ENCODE measurements around the gene FBRS. TPM values are rescaled to one million over a fixed set of nuclear protein-coding genes. Genes with fewer than 3 reads are reported as not detected.

Gene FBRS
- total RNA-seq (2022; extraction: Qiagen RNA extraction; ENCODE audit: low read depth) = 29.2 to 47.0 TPM (median 41.2 TPM) in 5 replicates

DNA sequence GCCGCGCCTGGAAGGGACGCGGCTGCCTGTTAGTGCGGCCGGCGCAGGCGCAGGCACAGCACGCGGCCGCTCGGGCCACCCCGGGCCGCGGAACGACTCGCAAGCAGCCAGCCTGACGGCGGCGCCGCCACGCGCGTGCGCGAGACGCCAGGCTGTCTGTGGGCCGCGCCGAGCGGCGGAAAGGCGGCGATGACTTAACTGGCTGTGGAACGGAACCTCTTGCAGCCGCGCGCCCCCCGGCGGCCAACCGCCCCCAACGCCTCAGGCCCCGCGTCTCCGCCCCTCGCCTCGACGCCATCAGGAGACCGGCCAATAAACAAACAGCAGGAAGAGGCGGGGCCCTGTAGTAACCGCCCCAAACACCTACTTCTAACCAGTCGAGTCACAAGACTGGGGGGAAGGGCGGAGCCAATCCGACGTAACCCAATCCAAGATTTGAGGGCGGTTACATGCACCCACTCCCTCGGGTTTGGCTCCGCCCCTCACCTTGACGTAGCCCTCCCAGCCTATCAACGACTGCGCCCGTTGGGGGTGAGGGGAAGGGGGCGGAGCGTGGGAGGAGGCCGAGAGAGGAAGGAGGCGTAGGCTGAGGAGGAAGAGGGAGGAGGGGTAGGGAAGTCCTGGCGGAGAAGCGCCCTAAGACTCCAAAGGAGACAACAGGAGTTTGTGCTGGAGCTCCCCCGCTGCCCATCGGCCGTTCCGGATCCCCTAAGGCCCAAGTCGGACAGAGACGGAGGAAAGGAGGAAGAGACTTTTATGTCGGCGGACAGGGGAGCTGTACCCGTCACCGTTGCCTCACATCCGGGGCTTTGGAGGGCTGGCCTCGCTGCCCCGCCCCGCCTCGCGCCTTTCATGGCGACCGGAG is at the start of gene FBRS:
Gene FBRS (plus strand): TSS at position 566 of the 865 bp plus-strand sequence. CDS start 1,088 bp downstream, outside the sequence.

DNA sequence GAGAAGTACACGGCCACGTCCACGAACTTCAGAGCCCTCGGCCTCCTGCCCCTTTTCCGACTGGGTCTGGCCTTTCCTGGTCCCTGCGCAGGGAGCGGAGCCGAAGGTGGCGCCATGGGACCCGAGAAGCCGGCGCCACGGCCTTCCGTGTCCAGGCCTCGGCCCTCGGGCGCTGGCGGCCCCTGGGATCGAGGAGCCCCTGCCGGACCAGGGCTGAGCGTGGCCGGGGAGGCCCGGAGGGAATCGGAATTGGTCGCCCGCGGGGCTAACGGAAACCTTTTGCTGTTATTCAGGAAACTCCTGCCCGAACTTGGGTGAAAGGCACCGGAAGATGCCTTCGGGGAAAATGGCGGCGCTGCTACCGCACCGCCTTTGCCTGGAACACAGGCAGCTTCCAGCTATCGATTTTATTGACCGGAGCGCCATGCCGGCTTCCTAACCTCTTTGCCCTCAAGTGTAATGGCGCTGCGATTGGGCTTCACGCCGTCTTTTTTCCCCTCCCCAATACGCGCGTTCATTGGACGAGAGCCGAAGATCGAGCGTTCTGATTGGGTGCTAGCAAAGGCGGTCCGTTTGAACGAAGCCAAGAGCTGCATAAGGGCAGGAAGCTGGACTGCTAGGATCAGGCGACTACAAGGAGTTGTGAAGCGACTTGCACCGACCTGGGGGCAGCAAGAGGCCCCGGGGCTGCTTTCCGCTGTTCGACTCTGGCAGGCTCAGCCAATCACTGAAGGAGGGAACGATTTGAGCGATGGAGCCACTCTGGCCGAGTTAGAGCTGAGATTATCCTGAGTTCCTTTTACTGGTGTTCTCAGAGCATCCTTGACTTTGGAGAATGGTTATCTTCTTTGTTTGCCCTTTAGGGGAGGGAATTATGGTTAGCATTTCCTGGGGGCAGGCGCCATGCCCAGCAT is 48.0 kb upstream of the FBRS start, which contains the start of gene ZNF689:
Gene ZNF689 (minus strand): TSS at position 464 of the 914 bp plus-strand sequence. CDS start 348 bp downstream, at position 116.

DNA sequence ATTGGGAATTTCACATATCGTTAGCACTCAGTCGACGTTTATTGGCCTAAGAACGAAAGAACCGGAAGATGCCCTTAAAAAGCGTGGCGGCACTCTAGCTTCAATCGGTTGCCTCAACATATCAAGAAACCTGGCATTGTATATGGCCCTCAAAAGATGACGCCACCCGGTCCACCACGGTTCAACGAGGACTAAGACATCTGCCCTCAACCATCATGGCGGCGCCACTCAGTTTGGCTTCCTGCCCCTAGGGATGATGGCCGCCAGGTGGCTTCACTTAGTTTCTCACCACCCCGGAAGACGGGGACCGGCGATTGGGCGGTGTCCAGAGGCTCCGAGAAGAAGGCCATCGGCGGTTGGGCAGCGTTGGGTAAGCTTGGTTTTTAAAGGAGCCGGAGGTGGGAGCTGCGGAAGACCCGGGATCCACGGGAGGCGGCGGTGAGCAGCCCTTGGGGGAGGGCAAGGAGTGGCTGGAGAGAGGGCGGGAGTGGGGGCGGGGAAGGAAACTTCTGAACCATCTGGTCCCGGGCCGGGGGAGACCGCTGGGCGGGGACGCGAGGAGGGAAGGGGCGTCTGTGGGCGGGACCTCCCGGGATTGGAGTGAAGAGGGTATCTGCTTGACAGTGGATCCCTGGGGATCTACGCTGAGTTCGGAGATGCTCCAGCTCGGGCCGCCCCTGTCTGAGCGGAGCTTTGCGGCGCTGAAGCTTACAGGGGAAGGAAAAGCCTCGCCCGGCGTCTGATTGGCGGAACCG is 7.7 kb upstream of the FBRS start, which contains the start of gene PRR14:
Gene PRR14 (plus strand): TSS at position 592 of the 755 bp plus-strand sequence. CDS start 686 bp downstream, outside the sequence.

DNA sequence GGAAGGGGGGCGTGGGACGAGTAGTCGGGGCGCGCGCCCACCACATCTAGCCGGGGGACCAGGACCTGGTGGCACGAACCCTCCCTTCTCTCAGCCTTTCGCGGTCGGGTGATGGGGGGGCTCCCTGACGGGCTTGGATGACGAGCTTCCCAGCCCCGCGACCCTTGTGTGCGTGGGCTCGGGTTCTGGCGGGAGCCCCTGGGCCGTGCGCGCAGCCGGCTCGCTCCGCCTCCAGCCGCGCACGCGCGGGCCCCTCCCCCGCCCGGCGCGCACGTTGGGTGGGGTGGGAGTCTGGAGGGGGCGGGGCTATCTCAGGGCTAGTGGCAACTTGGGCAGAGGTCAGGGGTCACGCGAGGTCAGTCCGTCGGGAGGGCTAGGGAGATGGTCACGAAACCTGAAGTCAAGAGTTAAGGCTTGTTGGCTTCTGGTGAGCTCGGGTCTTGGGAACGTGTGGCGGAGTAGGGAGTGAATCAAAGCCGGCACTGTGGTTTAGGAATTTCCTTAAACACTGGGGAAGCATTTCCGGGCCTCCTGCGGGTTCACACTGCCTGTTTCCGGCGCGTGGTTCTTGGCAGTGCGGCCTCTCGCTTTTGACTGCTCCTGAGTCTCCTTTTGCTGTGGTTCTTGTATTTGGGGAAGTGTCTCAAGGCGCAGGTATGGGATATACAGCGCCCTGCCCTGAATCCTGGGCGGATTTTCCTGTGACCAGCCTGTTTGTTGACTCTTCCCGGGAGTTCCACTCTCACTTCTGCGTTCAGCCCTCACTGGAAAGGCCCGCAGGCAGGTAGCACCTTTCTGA is 40.8 kb downstream of the FBRS start, which contains the start of gene SRCAP:
Gene SRCAP (plus strand): TSS at position 356 of the 799 bp plus-strand sequence. CDS start 1,654 bp downstream, outside the sequence.

Other genes with a start within 250 kb of the FBRS start
- 100.0 to 144 TPM (median 139 TPM) in 5 replicates for gene DCTPP1, start 228.4 kb upstream of the FBRS start, total RNA-seq (2022; extraction: Qiagen RNA extraction; ENCODE audit: low read depth)
- gene SEPHS2, start 212.6 kb upstream of the FBRS start, total RNA-seq (2022; extraction: Qiagen RNA extraction; ENCODE audit: low read depth) = 48.8 to 54.1 TPM (median 52.1 TPM) in 5 replicates
- gene ITGAL, start 185.7 kb upstream of the FBRS start, total RNA-seq (2022; extraction: Qiagen RNA extraction; ENCODE audit: low read depth) = 0.08 to 0.10 TPM in 2 of 5 replicates, not detected in the others
- gene ZNF768, start 131.9 kb upstream of the FBRS start, total RNA-seq (2022; extraction: Qiagen RNA extraction; ENCODE audit: low read depth) = 35.1 to 46.6 TPM (median 45.4 TPM) in 5 replicates
- 2.5 to 4.4 TPM (median 4.0 TPM) in 5 replicates for gene ZNF747, start 123.6 kb upstream of the FBRS start, total RNA-seq (2022; extraction: Qiagen RNA extraction; ENCODE audit: low read depth)
- 4.3 to 6.6 TPM (median 5.5 TPM) in 5 replicates for gene ZNF764, start 100.1 kb upstream of the FBRS start, total RNA-seq (2022; extraction: Qiagen RNA extraction; ENCODE audit: low read depth)
- 5.2 to 7.9 TPM (median 7.3 TPM) in 5 replicates for gene ZNF688, start 86.7 kb upstream of the FBRS start, total RNA-seq (2022; extraction: Qiagen RNA extraction; ENCODE audit: low read depth)
- gene ZNF785, start 72.7 kb upstream of the FBRS start, total RNA-seq (2022; extraction: Qiagen RNA extraction; ENCODE audit: low read depth) = not detected in 5 replicates
- 7.6 to 9.1 TPM (median 8.3 TPM) in 5 replicates for gene ZNF689, start 48.0 kb upstream of the FBRS start, total RNA-seq (2022; extraction: Qiagen RNA extraction; ENCODE audit: low read depth)
- 18.1 to 25.2 TPM (median 24.3 TPM) in 5 replicates for gene PRR14, start 7.5 kb upstream of the FBRS start, total RNA-seq (2022; extraction: Qiagen RNA extraction; ENCODE audit: low read depth)
- 9.9 to 28.4 TPM (median 21.7 TPM) in 5 replicates for gene SRCAP, start 40.7 kb downstream of the FBRS start, total RNA-seq (2022; extraction: Qiagen RNA extraction; ENCODE audit: low read depth)
- 16.5 to 27.8 TPM (median 22.1 TPM) in 5 replicates for gene PHKG2, start 90.0 kb downstream of the FBRS start, total RNA-seq (2022; extraction: Qiagen RNA extraction; ENCODE audit: low read depth)
- 6.2 to 9.6 TPM (median 6.7 TPM) in 5 replicates for gene CFAP119, start 103.6 kb downstream of the FBRS start, total RNA-seq (2022; extraction: Qiagen RNA extraction; ENCODE audit: low read depth)
- 67.9 to 91.6 TPM (median 78.8 TPM) in 5 replicates for gene RNF40, start 103.9 kb downstream of the FBRS start, total RNA-seq (2022; extraction: Qiagen RNA extraction; ENCODE audit: low read depth)
- 15.7 to 19.3 TPM (median 17.4 TPM) in 5 replicates for gene ZNF629, start 128.8 kb downstream of the FBRS start, total RNA-seq (2022; extraction: Qiagen RNA extraction; ENCODE audit: low read depth)
- 26.5 to 41.9 TPM (median 38.4 TPM) in 5 replicates for gene BCL7C, start 235.6 kb downstream of the FBRS start, total RNA-seq (2022; extraction: Qiagen RNA extraction; ENCODE audit: low read depth)
- 0.08 to 0.23 TPM (median 0.16 TPM) in 4 of 5 replicates, not detected in the other for gene CTF1, start 238.2 kb downstream of the FBRS start, total RNA-seq (2022; extraction: Qiagen RNA extraction; ENCODE audit: low read depth)

Measured in A549 treated with RU486 at 1 μM for 4 hours (cell line).